CD4-positive, alpha-beta T cell treated with Interferon alpha-2 for 1 hour (primary cell): Measurements from ENCODE around the gene MIA2.
"Not testable (repeated sequence)": the region's sequence is repeated elsewhere in the genome, so short reads cannot be mapped to it uniquely, and the experiment has no call there.

Experiments
- DNase-seq, 2 donors: peaks; one replicate each; pipeline ENCODE4 v3.0.0-alpha.2; 2020 to 2022

Gene MIA2

DNA sequence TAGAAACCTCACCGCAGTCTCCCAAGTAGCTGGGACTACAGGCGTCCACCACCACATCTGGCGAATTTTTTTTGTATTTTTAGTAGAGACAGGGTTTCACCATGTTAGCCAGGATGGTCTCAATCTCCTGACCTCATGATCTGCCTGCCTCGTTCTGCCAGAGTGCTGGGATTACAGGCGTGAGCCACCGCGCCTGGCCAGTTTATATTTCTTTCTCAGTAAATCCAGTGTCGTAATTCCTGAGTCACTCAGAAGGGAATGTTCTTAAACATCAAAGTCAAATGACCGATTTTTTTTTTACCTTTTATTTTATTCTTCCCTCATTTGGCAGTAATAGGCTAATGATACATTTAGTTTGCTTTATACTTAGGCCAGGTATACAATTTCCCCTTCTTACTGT, 118.0 kb downstream of the MIA2 start:
- DNase-seq = no peak

DNA sequence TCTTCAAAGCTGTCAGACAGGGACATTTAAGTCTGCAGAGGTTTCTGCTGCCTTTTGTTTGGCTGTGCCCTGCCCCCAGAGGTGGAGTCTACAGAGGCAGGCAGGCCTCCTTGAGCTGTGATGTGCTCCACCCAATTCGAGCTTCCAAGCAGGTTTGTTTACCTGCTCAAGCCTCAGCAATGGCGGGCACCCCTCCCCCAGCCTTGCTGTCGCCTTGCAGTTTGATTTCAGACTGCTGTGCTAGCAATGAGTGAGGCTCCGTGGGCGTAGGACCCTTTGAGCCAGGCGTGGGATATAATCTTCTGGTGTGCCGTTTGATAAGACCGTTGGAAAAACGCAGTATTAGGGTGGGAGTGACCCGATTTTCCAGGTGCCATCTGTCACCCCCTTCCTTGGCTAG, 125.4 kb downstream of the MIA2 start:
- DNase-seq = not testable (repeated sequence)

DNA sequence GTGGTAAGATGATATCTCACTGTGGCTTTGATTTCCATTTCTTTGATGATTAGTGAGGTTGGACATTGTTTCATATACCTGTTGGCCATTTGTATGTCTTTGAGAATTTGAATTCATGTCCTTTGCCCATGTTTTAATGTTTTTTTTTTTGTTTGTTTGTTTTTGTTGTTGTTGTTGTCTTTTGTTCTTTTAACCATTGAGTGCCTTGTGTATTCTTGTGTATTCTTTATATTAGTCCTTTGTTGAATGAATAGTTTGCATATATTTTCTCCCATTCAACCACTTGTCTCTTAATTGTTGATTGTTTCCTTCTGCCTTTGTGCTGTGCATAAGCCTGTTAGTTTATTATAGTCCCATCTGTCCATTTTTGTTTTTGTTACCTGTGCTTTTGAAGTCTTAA, 126.6 kb downstream of the MIA2 start:
- DNase-seq = no peak

DNA sequence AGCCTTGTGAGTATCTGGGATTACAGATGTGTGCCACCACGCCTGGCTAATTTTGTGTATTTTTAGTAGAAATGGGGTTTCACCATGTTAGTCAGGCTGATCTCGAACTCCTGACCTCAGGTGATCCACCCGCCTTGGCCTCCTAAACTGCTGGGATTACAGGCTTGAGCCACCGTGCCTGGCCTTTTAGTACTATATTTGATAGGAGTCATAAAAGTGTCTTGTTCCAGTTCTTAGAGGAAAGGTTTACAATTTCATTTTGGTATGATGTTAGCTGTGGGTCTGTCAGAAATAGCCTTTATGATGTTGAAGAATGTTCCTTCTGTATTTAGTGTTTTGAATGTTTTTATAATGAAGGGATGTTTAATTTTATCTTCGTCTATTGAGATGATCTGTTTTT, 127.8 kb downstream of the MIA2 start:
- DNase-seq = not testable (repeated sequence)

DNA sequence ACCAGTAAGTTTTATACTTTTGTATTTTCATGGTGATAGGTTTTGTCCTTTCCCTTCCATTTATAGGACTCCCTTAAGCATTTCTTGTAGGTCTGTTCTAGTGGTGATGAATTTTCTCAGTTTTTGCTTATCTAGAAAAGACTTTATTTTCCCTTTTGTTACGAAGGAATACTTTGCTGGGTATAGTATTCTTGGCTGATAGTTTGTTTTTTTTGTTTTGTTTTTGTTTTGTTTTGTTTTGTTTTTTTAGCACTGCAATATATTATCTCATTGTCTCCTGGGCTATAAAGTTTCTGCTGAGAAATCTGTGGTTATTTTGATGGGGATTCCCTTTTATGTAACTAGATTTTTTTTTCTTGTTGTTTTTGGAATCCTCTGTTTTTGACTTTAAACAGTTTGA, 130.8 kb downstream of the MIA2 start:
- no peak for DNase-seq

DNA sequence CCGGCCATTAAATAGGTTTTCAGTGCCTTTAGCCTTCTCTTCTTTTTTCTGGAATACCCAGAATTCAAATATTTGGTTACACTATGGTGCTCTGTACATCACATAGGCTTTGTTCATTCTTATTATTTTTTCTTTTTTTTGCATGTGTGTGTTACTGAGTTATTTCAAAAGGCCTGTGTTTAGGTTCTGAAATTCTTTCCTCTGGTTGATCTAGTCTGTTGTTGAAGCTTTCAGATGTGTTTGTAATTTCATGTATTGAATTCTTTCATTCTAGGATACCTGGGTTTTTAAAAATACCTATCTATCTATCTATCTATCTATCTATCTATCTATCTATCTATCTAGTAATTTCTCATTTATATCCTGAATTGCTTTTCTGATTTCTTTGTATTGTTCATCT, 131.6 kb downstream of the MIA2 start:
- DNase-seq = no peak

DNA sequence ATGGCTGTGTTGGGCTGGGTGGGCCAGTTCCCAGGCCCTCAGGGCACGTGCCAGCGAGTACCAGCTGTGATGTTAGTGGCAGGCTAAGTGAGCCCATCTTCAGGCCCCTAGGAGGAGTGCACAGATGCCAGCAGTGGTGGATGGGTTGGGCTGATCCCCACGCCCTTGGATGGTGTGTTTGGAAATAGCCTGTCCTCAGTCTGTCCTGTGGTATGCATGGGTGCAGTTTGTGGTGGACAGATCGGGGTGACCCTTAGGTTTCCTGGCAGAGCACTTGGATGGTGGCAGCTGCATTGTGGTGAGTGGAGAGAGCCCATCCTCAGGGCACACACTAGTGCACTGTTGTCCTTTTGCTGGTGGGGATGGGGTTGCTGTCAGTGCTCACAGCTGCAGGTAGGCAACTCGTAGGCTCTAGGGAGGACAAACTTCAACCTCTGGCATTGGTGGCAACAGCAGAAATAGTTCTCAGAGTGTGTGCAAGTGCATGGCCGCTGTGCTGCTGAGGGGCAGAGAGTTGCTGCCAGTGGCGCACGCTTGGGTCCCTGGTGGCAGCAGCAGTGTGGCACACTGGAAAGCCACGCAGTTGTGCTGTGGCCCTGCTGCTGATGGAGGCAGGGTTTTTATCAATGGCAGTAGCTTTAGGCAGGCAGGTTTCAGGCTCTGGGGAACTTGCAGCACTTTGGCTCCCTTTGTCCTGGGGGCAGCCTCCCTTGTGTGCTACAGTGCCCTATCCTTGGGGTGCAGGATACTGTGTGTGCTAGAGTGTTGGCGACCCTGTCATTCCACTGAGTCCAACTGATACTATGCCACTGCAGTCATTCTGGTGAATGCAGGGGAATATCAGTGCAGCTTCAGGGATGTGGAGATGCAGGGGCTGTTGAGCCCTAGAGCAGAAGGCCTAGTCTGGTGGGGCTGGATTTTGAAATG, 133.0 kb downstream of the MIA2 start:
- no peak for DNase-seq

DNA sequence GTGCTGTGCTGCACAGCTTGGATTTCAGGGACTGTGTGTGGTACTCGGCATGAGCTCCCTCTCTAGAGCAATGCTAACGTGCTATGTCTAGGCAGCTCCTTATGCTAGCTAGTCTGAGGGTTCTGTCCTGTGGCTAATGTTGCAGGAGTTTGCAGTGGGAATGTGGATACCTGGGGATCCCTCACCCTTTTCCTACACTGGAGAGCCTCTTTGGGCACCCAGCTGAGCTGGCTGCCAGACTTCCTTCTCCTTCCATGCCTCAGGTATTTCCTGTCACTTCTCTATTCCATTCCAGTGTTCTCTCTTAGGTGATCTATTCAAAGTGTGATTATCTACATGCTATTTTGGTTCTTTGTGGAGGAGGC, 133.7 kb downstream of the MIA2 start:
- DNase-seq = no peak

DNA sequence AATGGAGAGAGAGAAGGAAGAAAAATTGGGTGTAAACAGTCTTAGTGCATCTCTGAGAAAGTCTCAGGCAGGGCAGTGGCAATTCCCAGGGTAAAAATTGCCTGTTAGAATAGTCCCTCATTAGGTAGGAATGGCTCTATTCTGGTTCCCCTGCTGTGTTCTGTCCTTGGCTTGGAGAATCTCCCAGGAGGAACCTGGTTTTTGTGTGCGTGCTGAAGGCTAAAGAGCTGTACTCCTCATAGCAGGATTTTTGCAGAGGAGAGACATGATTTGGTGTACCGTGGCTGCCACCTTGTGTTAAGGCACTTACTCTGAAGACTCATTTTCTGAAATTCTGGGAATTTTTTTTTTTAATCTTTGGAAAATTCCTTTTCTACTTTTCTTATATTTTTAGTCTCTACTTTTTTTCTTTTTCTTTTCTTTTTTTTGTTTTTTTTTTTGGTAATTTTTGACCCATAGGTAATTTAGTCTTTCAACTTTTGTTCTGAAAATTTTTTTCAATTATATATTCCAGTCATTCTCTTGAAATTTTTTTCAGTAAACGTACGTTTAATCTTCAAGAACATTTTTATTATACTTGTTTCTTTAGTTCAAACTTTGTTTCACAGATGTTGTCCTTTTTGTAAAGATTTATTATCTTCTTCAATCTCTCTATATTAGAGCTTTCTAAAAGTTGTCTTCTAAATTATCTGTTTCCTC, 134.7 kb downstream of the MIA2 start:
- DNase-seq = peak in 1 of 2 donors; percentile 30

DNA sequence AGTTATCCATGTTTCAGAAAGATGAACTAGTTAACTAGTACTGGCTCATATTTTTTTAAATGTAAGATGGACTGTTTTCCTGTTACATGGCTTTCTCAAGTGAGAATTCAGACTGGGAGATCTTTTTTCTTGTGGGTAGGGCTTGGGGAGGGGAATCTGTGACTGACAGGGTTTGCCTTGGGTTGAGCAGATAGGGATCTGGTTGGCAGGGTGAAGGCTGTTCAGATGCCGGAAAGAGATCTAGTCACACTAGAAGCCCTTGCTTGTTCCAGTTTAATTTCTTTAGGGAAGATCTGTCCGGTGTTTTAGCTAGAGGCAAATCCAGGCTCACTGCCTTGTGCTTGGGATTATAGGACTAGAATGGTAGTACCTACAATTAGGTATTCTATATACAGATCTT, 135.3 kb downstream of the MIA2 start:
- DNase-seq = no peak

DNA sequence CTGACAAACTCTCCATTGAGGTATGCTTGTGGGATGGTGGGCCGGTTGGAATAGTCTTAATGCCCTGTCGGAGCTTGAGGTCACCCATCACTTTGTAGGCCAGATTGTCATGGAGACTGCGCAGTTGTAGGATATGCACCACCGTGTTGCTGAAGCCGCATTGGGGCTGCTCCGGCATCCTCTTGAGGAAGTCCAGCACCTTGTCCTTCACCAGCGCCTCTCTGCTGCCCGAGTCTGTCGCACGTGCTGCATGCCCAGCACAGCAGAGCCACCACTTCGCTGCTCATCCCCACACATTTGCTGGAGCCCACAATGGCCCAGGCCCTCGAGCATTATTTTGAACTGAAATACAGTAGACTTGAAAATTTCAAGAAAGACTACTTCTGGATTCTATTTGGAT, 136.7 kb downstream of the MIA2 start:
- DNase-seq = no peak

DNA sequence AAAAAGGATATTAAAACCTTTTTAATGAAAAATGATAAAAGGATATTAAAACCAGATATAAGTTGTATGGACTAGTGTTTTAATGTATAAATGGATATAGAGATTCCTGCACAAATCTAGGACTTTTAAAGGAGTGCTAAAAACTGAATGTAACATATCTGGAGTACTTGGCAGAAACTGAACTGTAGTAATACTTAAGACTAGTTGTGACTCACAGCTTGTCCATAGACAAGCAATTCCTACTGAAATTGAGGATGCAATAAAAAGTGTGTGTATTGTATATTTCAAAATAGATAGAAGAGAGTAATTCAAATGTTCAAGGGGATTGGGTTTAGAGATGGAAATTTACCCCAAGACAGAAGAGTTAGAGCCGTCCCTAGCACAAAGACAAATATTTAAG, 138.9 kb downstream of the MIA2 start:
- DNase-seq = no peak

DNA sequence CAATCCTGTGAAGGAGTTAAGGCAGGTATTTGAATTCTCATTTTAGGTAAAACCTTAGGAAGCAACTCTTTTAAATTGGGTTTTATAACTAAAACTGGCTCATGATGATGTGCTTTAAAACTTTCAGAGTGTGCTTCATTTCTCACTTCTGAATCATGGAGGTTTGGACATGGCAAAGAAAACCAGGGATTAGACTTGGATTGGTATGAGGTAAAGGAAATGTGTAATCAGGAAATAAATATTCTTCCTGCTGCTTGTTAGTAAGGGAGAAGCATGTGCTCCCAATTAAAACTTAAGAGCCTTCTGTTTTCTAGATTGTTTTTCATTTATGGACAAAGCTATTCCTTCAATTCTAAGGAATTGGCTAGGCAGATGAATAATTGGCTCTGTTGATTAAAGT, 141.1 kb downstream of the MIA2 start:
- no peak for DNase-seq

DNA sequence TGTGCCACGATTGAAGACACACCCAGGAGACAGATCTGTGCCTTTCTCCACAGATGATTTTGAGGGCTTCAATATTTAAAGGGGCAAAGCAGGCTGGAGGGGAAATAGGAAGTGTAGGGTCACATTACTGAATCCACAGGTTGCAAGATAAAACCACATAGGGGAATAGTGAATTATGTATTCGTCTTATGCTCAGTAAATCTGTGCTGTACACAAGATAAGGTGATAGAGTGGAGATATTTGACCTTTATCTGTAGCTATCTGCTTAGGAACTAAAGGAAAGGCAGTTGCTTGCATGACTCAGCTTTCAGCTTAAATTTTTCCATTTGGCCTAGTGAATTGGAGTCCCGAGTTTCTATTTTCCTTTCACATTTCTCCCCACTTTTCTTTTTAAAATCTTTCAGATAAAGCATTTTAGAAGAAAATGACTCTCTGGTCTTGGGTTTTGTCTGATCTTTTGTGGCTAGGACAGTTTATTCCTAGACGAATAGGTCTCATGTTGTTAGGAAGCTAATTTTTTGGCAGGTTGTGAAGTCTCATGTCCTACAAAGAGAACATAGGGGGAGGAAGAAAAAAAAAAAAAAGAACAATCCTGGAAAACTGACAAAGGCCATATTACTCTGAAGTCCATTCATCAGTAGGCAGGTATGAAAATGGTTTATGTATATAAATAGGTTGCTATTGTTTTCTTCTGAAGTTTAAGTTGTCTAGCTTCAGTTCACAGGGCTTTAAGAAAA, 143.1 kb downstream of the MIA2 start:
- DNase-seq = no peak

DNA sequence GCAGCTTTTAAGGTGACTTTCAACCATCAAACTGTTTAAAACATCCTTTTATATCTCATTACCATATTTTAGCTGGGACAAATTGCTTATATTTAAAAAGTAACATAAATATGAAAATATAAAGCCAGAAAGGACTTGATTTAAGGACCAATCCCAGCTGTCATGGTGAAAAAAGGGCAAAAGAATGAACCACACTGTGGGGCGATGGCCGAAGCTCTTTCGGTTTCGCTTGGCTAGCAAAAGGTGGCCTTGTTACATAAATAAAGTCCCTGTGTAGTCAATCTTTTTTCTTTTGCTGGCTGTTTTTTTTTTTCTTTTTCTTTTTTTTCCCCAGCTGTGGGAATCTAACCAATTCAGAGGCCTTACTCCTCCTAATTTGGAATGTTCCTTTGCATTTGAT, 147.7 kb downstream of the MIA2 start:
- no peak for DNase-seq

DNA sequence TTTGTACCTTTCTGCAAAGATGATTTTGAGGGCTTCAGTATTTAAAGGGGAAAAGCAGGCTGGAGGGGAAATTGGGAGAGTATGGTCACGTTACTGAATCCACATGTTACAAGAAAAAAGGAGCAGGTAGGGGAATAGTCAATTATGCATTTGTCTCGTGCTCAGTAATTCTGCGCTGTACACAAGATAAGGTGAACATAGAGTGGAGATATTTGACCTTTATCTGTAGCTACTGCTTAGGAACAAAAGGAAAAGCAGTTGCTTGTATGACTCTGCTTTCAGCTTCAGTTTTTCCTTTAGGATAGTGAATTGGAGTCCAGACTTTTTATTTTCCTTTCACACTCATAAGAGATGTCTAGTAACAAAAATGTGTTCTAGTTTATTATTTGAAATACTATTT, 148.7 kb downstream of the MIA2 start:
- DNase-seq = no peak

DNA sequence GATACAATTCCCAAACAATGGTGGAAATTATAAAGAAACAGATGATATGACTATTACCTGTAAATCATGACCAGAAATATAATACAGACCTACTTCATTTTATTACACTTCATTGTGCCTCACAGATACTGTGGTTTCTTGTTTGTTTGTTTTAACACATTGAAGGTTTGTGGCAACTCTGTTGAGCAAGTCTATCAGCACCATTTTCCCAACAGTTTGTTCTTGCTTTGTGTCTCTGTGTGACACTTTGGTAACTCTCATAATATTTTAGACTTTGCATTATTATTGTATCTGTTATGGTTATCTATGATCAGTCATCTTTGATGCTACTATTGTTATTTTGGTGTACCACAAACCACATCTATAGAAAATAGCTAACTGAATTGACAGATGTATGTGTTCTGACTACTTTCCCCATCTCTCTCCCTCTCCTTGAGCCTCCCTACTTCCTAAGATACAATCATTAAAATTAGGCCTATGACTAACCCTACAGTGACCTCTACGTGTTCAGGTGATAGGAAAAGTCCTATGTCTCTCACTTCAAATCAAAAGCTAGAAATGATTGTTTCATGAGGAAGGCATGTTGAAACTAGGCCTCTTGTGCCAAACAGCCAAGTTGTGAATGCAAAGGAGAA, 149.4 kb downstream of the MIA2 start:
- peak in 1 of 2 donors; percentile 27 for DNase-seq

DNA sequence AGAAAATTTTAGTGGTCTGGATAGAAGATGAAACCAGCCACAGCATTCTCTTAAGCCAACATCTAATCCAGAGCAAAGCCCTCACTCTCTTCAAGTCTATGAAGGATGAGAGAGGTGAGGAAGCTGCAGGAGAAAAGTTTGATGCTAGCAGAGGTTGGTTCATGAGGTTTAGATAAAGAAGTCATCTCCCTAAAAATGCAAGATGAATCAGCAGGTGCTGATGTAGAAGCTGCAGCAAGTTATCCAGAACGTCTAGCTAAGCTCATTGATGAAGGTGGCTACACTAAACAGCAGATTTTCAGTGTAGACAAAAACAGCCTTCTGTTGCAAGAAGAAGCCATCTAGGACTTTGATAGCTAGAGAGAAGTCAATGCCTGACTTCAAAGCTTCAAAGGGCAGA, 150.0 kb downstream of the MIA2 start:
- DNase-seq = no peak

DNA sequence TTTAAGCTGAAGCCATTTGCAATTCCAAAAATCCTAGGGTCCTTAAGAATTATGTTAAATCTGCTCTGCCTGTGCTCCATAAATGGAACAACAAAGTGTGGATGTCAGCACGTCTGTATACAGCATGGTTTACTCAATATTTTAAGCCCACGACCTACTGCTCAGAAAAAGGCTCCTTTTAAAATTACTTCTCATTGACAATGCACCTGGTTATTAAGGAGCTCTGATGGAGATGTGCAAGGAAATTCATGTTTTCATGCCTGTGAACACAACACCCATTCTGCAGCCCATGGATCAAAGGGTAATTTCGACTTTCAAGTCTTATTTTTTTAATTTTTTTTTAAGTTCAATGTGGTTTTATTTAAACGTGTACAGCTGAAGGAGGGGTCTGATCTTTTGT, 150.5 kb downstream of the MIA2 start:
- no peak for DNase-seq

DNA sequence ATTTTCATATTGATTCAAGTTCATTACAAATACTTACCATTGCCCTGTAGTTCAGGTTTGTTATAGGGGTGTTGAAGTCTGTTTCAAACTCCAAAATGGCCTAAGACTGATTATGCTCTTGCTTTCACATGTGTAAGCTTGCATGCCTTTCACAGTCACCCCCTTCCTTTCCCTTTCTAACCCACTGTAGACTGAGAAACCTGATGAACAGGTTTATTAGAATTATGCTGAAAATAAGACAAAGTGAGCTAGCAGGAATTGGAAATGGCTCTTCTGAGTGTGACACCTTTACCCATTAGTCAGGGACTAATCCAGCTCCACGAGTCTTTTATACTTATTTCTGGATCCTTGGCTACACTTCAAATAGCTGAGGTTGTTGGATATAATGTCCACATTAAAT, 159.6 kb downstream of the MIA2 start:
- no peak for DNase-seq

DNA sequence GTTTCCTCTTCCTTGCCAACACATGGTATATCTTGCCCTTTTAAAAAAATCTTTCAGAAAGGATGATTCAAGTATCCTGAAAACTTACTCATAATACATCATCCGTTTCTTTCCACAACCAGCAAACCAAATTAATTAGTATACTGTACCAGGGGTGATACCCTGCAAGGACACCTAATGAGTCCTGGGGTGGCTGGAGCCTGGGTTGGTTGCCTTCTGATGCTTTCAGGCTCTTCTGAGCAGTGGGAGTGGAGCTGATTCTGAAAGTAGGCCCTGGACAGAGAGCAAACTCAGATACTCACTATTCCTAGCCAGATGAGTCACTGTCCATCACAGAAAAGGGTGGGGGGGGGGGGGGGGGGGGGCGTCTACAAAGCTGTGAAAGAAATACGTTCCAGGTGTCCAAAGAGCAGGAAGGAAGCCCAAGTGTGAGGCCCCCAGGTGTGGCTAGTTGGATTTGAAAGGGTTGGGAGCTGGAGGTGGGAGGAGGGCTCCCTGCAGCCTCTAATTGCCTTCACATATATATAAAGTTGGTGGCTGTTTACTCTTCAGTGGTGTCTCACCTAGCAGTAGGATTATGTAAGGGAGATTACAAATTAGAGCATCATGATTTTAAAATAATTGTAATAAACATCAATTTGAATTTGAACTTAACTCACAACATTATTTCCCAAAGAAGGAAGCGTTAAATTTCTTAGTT, 162.0 kb downstream of the MIA2 start:
- DNase-seq = no peak

DNA sequence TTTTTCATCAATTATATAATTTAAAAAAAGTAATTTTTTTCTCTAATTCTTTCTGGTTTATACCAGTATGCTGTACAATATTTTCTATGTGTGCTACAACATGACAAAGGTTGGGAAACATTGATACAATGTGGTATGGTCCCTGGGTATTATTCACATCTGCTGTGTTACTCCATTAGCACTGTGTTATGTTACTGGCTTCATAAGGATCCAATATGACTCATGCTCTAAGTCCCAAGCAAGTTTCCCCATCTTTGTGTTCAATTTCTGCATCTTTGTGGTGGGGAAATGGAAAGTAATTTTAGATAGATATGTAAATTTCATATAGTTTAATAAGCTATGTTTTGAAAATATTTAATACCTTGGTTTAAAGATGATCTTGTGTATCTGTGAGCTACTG, 162.7 kb downstream of the MIA2 start:
- no peak for DNase-seq

DNA sequence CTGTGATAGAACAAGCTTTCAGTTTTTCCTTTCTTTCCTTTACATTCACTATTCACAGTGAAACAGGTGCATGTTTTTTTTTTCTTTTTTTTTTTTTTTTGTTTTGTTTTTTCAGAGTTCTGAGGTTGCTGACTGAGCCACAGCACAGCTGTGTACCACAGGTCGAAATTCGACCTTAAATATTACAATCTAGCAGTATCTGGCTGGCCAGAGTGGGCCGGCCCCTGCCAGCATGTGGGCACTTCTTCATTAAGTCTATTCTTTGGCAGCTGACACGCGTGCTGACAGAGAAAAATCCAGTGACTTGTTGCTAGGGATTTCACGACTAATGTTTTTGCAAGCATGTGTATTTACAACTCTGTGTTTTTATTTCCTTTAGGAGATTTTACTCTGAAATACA, 164.7 kb downstream of the MIA2 start:
- no peak for DNase-seq
